Gastrocnemius medialis (tissue), 4 donors: Measurements from ENCODE around the gene ESYT1.

Source experiments
- POLR2A ChIP-seq, 2 donors: fragments of 450-650 bp; IDR thresholded peaks; one replicate each; pipeline ENCODE4 v1.6.1; 2017; ENCODE audit warnings: antibody characterized with exemption in 2 of 2, mild to moderate bottlenecking in 2 of 2, moderate library complexity in 2 of 2
- TF ChIP-seq, protein P1 (sequence below), 5 experiments: fragments of 450-650 bp in 3 of 5; fragments of 200-600 bp in 2 of 5; sonication (generic) in 2 of 5; IDR thresholded peaks in 4 of 5; conservative IDR thresholded peaks in 1 of 5; 1 replicate in 4 of 5; 2 replicates in 1 of 5; pipeline ENCODE4 v1.5.1; 2016 to 2019; ENCODE audit warnings: antibody characterized with exemption in 5 of 5, mild to moderate bottlenecking in 3 of 5, moderate library complexity in 3 of 5

DNA sequence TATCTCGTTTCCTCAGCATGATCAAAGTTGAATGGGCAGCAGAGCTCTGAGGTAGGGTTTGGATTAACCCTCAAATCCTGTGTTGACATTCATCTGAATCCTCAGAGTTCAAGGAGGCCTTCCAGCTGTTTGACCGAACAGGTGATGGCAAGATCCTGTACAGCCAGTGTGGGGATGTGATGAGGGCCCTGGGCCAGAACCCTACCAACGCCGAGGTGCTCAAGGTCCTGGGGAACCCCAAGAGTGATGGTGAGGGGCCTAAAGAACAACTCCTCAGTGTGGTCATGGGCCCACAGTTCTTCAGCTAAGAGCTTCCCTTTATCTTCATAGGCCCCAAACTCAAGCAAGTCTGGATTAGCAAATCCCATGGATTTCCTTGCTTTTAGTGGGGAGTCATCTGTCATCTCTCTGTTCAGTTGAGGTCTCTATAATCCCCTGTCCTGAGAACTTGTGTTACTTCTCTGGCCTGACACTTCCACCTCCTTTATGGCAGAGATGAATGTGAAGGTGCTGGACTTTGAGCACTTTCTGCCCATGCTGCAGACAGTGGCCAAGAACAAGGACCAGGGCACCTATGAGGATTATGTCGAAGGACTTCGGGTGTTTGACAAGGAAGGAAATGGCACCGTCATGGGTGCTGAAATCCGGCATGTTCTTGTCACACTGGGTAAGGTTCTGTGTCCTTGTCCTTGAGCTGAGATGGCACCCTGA, 31.6 kb downstream of the ESYT1 start:
- TF ChIP-seq, protein P1, sequence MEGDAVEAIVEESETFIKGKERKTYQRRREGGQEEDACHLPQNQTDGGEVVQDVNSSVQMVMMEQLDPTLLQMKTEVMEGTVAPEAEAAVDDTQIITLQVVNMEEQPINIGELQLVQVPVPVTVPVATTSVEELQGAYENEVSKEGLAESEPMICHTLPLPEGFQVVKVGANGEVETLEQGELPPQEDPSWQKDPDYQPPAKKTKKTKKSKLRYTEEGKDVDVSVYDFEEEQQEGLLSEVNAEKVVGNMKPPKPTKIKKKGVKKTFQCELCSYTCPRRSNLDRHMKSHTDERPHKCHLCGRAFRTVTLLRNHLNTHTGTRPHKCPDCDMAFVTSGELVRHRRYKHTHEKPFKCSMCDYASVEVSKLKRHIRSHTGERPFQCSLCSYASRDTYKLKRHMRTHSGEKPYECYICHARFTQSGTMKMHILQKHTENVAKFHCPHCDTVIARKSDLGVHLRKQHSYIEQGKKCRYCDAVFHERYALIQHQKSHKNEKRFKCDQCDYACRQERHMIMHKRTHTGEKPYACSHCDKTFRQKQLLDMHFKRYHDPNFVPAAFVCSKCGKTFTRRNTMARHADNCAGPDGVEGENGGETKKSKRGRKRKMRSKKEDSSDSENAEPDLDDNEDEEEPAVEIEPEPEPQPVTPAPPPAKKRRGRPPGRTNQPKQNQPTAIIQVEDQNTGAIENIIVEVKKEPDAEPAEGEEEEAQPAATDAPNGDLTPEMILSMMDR (IDR thresholded peaks at IDR 0.05 in 4 of 5, conservative IDR thresholded peaks at IDR 0.05 in 1 of 5): no peak
- no peak for TF ChIP-seq POLR2A (IDR thresholded peaks at IDR 0.05)
